HG02981 (cell line): Measurements from ENCODE around the gene ARHGAP21.
A peak's percentile ranks its signal among the peaks of the same experiment; 100 is the strongest.

Experiments
- ATAC-seq: cut with Tn5 transposase; IDR thresholded peaks from one replicate; pipeline ENCODE4 v1.9.1; 2021; ENCODE audit warnings: mild to moderate bottlenecking, moderate library complexity; ENCODE audit not compliant: unreplicated experiment

Gene ARHGAP21

GRCh38 chr10:24723386-24723787, 300 bp downstream of the ARHGAP21 start:
- ATAC-seq = peak; percentile 22

GRCh38 chr10:24722676-24723385, 856 bp downstream of the ARHGAP21 start:
- ATAC-seq = peak; percentile 16

GRCh38 chr10:24722131-24722675, 1.5 kb downstream of the ARHGAP21 start:
- ATAC-seq = no peak

- no peak for ATAC-seq
Observed at GRCh38 chr10:24721229-24722106, 2.2 kb downstream of the ARHGAP21 start.

DNA sequence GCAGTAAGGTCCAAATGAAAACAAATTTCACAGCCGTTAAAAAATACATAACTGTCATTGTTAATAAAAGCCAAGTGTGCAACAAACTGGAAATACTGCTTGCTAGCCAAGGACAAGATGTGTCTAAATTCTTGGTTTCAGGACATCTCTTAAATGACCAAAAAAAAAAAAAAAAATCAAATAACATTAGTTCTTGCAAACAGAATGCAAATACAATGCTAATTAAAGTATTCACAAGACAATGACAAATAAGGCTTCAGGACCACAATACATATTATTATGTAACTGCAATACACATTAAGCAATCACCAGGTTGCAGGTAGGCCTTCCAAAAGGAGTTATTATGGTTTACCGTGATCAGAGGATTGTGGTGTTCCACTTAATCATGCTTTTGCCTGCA, 3.6 kb downstream of the ARHGAP21 start:
- no peak for ATAC-seq

DNA sequence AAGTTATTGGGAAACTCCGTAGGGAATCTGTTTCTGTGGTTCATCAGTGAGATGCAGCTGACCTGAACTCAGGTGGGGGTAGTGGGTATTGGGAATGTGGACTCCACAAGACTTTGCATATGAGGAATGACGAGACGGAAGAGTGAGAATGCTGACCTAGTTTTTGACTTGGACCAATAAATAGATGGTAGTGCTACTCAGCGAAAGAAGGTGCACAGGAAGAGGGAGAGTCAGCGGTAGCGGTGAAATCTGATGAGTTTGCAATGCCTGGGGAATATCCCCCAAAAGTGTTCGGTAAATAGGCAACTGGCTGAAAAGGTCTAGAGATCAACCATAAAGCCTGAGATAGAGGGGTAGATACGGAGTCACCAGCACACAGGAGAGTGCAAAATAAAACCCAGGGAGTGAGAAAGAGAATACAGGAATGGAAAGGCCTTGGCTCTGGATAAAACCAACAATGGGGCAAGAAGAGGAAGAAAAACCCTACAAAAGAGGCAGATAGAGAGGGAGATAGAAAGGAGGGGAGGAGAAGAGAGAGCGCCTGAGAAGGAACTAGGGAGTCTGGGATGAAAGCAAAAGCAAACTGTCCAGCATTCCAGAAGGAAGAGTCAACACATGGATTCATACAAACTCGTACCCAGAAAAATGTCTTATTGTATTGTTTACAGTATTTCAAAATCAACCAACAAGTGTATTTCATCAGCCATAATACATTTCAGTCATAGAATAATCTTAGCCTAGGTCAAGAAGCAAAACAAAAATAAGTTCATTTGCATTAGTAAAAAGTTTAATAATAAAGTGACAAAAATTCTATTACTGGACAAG, 5.4 kb downstream of the ARHGAP21 start:
- no peak for ATAC-seq

DNA sequence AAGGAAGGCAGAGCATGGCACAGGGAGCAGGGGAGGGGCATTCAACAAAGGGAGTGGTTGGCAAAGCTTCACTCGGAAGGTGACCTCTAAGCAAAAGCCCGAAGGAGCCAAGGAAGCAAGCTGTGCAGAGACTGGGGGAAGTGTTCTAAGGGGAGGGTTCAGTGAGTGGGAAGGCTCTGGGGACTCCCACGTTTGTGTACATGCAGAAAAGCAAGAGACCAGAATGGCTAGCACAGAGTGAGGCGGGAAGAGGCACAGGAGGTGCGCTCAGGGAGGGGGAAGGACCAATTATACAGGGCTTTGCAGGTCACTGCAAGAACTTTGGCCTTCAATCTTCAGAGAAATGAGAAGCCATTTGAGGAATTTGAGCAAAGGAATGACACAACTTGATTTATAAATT, 7.4 kb downstream of the ARHGAP21 start:
- ATAC-seq = no peak

- ATAC-seq = no peak
Observed at GRCh38 chr10:24715246-24715769, 8.4 kb downstream of the ARHGAP21 start.

DNA sequence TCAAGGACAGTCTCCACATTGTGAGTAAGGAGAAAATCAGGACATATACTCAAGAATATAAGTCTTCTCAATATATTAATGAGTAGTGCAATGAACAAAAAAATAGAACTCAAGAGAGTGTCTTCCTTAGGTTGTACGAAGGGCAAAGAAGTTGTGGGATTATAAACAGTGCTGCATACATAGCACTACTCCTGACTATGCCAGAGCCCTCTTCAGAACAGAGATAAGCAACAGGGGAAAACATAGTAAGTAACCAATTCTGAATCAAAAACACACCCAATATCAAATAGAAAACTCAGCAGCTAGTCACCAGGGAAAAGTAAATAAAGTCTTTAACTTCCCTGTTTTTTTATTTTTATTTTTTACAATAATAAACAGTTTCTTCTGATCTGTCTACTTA, 10.6 kb downstream of the ARHGAP21 start:
- ATAC-seq = no peak

- ATAC-seq = no peak
Observed at GRCh38 chr10:24711465-24711864, 12.2 kb downstream of the ARHGAP21 start.

DNA sequence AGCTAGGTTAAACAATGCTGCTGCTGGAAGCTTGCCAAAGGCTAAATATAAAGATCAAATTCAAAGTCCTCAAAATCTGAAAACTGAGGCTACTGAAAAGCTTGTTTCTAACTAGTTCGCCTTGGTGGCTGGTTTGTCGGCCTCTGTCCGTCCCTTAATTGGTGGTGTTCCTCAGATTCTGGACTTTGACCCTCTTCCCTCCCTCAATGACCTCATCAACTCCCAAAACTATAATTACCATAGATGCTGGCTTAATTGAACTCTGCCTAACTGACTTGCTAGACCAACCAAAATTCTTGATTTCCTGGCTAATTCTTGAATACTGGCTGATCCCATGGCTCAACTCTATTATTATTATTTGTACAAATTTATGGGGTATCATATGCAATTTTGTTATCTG, 15.6 kb downstream of the ARHGAP21 start:
- no peak for ATAC-seq

DNA sequence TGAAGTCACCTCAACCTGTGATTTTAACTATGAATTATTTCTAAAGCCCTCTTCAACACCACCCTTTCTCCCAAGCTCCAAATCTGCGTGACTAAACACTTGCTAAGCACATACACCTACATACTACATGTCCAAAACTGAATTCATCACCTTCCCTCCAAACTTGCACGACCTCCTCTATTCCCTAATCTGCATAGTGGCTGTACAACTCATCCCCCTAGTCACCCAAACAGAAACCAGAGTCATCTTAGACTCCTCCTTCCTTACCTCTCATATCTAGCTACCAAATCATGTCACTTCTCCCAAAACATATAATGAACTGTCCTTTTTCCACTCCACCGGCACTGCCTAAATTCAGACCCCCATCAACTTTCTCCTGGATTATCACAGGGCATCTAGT, 16.2 kb downstream of the ARHGAP21 start:
- ATAC-seq = peak; percentile 62

DNA sequence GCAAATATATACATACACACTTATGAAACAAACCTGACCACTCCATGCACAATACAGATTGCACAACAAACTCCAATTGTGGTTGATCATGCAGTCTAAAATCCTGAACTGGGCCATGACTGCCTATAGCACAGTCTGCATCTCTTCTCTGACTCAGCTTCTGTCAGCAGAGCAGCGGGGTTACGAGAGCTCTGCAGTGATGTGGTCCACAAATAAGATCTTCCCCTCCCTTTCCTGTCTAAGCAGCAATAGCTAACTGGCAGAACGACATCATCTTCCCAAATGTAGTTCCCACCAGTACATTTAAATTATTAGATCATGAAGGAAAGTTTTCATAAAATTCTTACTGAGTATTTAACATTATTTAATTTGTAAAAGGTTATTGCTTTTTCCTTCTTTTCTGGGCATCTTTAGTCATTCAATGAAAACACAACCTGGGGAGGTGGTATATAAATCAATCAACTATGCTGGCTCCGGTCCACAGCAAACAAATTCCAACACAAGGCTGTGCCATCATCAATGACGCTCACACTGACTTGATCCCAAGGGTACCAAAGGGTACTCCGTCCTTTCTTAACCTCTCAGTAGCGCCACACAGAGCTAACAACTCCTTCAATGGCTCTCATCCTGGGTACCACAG, 17.1 kb downstream of the ARHGAP21 start:
- peak; percentile 56 for ATAC-seq

GRCh38 chr10:24703700-24704099, 20.0 kb downstream of the ARHGAP21 start:
- ATAC-seq = no peak

DNA sequence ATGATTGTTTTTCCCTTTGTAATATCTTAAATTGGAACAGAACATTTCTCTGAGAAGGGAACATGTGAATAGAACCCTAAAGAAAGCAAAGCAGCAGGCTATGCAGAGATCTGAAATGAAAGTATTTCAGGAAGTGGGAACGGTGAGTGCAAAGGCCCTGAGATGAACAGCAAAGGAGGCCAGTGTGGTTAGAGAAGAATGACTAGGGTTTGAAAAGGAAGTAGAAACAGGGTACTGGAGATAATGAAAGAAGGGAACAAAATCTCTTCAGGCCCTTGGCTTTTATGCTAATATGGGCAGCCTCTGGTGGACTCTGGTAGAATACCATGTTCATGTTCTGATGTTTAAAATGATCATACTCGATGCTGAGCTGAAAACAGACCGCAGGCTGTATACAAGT, 22.2 kb downstream of the ARHGAP21 start:
- ATAC-seq = peak; percentile 78

- no peak for ATAC-seq
Observed at GRCh38 chr10:24700948-24701347, 22.7 kb downstream of the ARHGAP21 start.

GRCh38 chr10:24698270-24698669, 25.4 kb downstream of the ARHGAP21 start:
- no peak for ATAC-seq

- no peak for ATAC-seq
Observed at GRCh38 chr10:24697080-24697479, 26.6 kb downstream of the ARHGAP21 start.

DNA sequence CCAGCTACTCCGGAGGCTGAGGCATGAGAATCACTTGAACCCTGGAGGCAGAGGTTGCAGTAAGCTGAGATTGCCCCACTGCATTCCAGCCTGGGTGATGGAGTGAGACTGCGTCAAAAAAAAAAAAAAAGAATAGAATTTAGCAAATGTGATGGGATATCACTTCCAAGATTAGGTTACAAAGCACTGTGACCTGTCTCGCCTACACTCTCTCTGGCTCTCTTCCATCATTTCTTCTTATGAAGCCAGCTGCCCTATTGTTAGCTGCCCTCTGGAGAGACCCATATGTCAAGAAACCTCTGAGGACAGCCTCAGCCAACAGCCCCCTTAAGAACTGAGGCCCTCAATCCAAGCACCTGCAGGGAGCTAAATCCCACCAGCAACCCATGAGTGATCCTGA, 28.2 kb downstream of the ARHGAP21 start:
- no peak for ATAC-seq

- ATAC-seq = no peak
Observed at GRCh38 chr10:24694086-24694485, 29.6 kb downstream of the ARHGAP21 start.
